Endothelial cell of umbilical vein (primary cell): Measurements from ENCODE around the gene ZNF598. TPM values are rescaled to one million over a fixed set of nuclear protein-coding genes. Genes with fewer than 3 reads are reported as not detected.

ENCODE experiments used
- BruUV-seq: library from RNA; stranded (reverse); fragments of 400-500 nt; replicated peaks from 2 replicates; lab custom pipeline; 2021; lab: Mats Ljungman, UMichigan
- CTCF ChIA-PET: fragments of 300-600, 350-600 bp; sonication (Branson Sonifier 250); formaldehyde crosslinking; loops from one replicate; lab custom pipeline; 2021; ENCODE audit warnings: antibody characterized with exemption, inconsistent platforms; lab: Charles Lee
- POLR2A ChIA-PET: fragments of 300-600, 350-600 bp; sonication (Branson Sonifier 250); formaldehyde crosslinking; loops from one replicate; lab custom pipeline; 2021; ENCODE audit warnings: antibody characterized with exemption, inconsistent platforms; lab: Charles Lee
- DNase-seq: peaks from one replicate; pipeline ENCODE4 v3.0.0-alpha.2; 2011; ENCODE audit warnings: low read depth, low spot score
- FAIRE-seq: peaks from 2 replicates; lab custom pipeline; 2011; peaks lifted over from hg19 to GRCh38; lab: Jason Lieb, UNC
- H2AFZ ChIP-seq: 2 replicates; pipeline ENCODE4 v1.6.0; 2012; ENCODE audit warnings: low read depth, low read length, control low read depth, inconsistent platforms
- H3K27ac ChIP-seq: 2 replicates; pipeline ENCODE4 v1.5.1; 2011; ENCODE audit warnings: low read depth, mild to moderate bottlenecking, control low read depth, low read length, moderate library complexity; ENCODE audit not compliant: insufficient read depth
- H3K27me3 ChIP-seq, 2 experiments: 2 replicates each; pipeline versions ENCODE4 v1.6.0 to v1.6.1; 2011; ENCODE audit warnings: low read length in 2 of 2, mixed read lengths in 1 of 2; ENCODE audit not compliant: control insufficient read depth in 2 of 2, insufficient read depth in 2 of 2
- H3K36me3 ChIP-seq, 2 experiments: 2 replicates in 1 of 2; 3 replicates in 1 of 2; pipeline ENCODE4 v1.5.1; 2011; ENCODE audit warnings: low read length in 2 of 2, mild to moderate bottlenecking in 1 of 2, moderate library complexity in 1 of 2; ENCODE audit not compliant: control insufficient read depth in 2 of 2, insufficient read depth in 2 of 2; ENCODE audit errors: extremely low read depth in 1 of 2
- H3K4me1 ChIP-seq: 3 replicates; pipeline ENCODE4 v1.5.1; 2011; ENCODE audit warnings: mild to moderate bottlenecking, low read length; ENCODE audit not compliant: control insufficient read depth, insufficient read depth; ENCODE audit errors: extremely low read depth
- H3K4me2 ChIP-seq: 2 replicates; pipeline ENCODE4 v1.6.1; 2011; ENCODE audit warnings: low read length, control low read depth, mixed read lengths; ENCODE audit not compliant: insufficient read depth
- H3K4me3 ChIP-seq, 3 experiments: fragments of 200-600 bp in 1 of 3; sonication (generic), shearing (Covaris generic) in 1 of 3; replicated peaks in 1 of 3; 2 replicates each; pipeline ENCODE4 v1.5.1; 2011 to 2016; ENCODE audit warnings: control low read depth in 3 of 3, low read length in 3 of 3, mild to moderate bottlenecking in 2 of 3, inconsistent platforms in 1 of 3, low read depth in 1 of 3, moderate library complexity in 1 of 3; ENCODE audit not compliant: insufficient read depth in 1 of 3
- H3K79me2 ChIP-seq: 2 replicates; pipeline ENCODE4 v1.6.0; 2012; ENCODE audit warnings: low read length, inconsistent platforms; ENCODE audit not compliant: control insufficient read depth, insufficient read depth
- H3K9ac ChIP-seq: replicated peaks from 2 replicates; pipeline ENCODE3; 2011; ENCODE audit warnings: low read length, control low read depth; ENCODE audit not compliant: insufficient read depth; ENCODE audit errors: extremely low read depth
- H3K9me1 ChIP-seq: replicated peaks from 3 replicates; pipeline ENCODE4 v1.6.0; 2011; ENCODE audit warnings: mild to moderate bottlenecking, low read length; ENCODE audit not compliant: control insufficient read depth, insufficient read depth; ENCODE audit errors: extremely low read depth
- H3K9me3 ChIP-seq: replicated peaks from 2 replicates; pipeline ENCODE4 v1.5.1; 2012; ENCODE audit warnings: low read length, inconsistent platforms; ENCODE audit not compliant: control insufficient read depth, insufficient read depth
- H4K20me1 ChIP-seq: replicated peaks from 2 replicates; pipeline ENCODE3; 2011; ENCODE audit warnings: mild to moderate bottlenecking, low read length; ENCODE audit not compliant: control insufficient read depth, insufficient read depth; ENCODE audit errors: extremely low read depth
- CTCF ChIP-seq, 2 donors: IDR thresholded peaks; 1 replicate in 1 of 2; 2 replicates in 1 of 2; pipeline ENCODE4 v1.5.1; 2011; ENCODE audit warnings: low read length in 2 of 2, mild to moderate bottlenecking in 2 of 2, moderate library complexity in 2 of 2, control low read depth in 1 of 2, inconsistent platforms in 1 of 2, low read depth in 1 of 2; ENCODE audit not compliant: insufficient read depth in 1 of 2; ENCODE audit errors: extremely low read depth in 1 of 2
- EZH2 ChIP-seq: IDR thresholded peaks from 2 replicates; pipeline ENCODE4 v1.6.1; 2012; ENCODE audit warnings: borderline replicate concordance, low read depth, mild to moderate bottlenecking, moderate library complexity, low read length, inconsistent platforms; ENCODE audit not compliant: severe bottlenecking
- FOS ChIP-seq: IDR thresholded peaks from 2 replicates; pipeline ENCODE4 v1.6.1; 2011; ENCODE audit warnings: mild to moderate bottlenecking, low read length, moderate library complexity, borderline replicate concordance; ENCODE audit not compliant: insufficient read depth
- GATA2 ChIP-seq: IDR thresholded peaks from 2 replicates; pipeline ENCODE4 v1.7.0; 2011; ENCODE audit warnings: low read depth, mild to moderate bottlenecking, moderate library complexity, mixed read lengths, low read length; ENCODE audit not compliant: insufficient read length, insufficient read depth
- JUN ChIP-seq: IDR thresholded peaks from 2 replicates; pipeline ENCODE4 v1.6.1; 2011; ENCODE audit warnings: borderline replicate concordance, low read depth; ENCODE audit not compliant: insufficient read length, insufficient read depth
- MAX ChIP-seq: IDR thresholded peaks from 2 replicates; pipeline ENCODE4 v1.6.1; 2011; ENCODE audit not compliant: insufficient read depth, insufficient read length
- MYC ChIP-seq: IDR thresholded peaks from one replicate; pipeline ENCODE4 v1.6.1; 2011; ENCODE audit warnings: mild to moderate bottlenecking, low read depth, low read length
- POLR2A ChIP-seq: IDR thresholded peaks from 2 replicates; pipeline ENCODE4 v1.6.1; 2012; ENCODE audit warnings: low read depth, mild to moderate bottlenecking, control low read depth, low read length
- POLR2AphosphoS5 ChIP-seq: IDR thresholded peaks from 2 replicates; pipeline ENCODE4 v1.6.1; 2012; ENCODE audit warnings: low read depth, mild to moderate bottlenecking, control low read depth, low read length, moderate library complexity; ENCODE audit not compliant: insufficient read depth
- dilution Hi-C: fragments of 300-500 bp; cut with MboI; formaldehyde crosslinking; loops from one replicate; pipeline ENCODE4 v1.15.0; 2019; ENCODE audit warnings: low sequenced_read_pairs; ENCODE audit not compliant: extremely low pct_ligation_motif_present
- intact Hi-C: fragments of 100-400 bp; cut with micrococcal nuclease; formaldehyde crosslinking; loops from one replicate; pipeline ENCODE4 v1.10.0; 2022
- polyA plus RNA-seq, 4 experiments: library from polyadenylated mRNA; depleted of rRNA in 3 of 4; stranded (reverse) in 3 of 4; unstranded in 1 of 4; fragments of >200 nt; gene quantifications; 2 replicates each; pipeline versions ENCODE4 v1.2.1 to v1.2.3, GENCODE V29; 2011 to 2012; ENCODE audit warnings: missing spikeins in 1 of 4
- total RNA-seq: library from RNA; stranded (reverse); gene quantifications from 2 replicates; pipeline ENCODE4 v1.2.3, GENCODE V29; 2021

ZNF598 gene
- total and polyA plus RNA-seq, 2 donors (not counting 3 experiments of a cell fraction or from before 2014, with no cell fraction given), result 43.3 to 67.0 TPM

GRCh38 chr16:2025878-2026460, 16.3 kb upstream of the ZNF598 start:
- no peaks in the 10 kb centered on the region for H4K20me1 ChIP-seq
- no peaks in the 10 kb centered on the region for H3K27me3 ChIP-seq
- TF ChIP-seq EZH2 (no peak), MYC (no peak), JUN (no peak), POLR2A (no peak), MAX (no peak), GATA2 (no peak), FOS (no peak), POLR2AphosphoS5 (no peak), CTCF (IDR thresholded peaks at IDR 0.05; ENCODE audit: extremely low read depth in 1 of 2, insufficient read depth in 1 of 2, low read depth in 1 of 2, low read length in 2 of 2) (no peak)
- ChIA-PET POLR2A (no interaction called here), CTCF (interaction anchor here (1.4 to 2.0 kb wide), 2 partner anchors 115 kb away, joined by 6 to 18 read pairs; no protein-coding TSS in a partner anchor)
- peaks cover 25% of the 10 kb centered on the region for H3K4me1 ChIP-seq
- DNase-seq, result no peak
- H3K4me3 ChIP-seq, result no peak overlapping the region
- no peak overlapping the region for H3K4me2 ChIP-seq
- FAIRE-seq, result no peak
- intact Hi-C loops, result no loop called here
- dilution Hi-C loops, result loop anchor here (25.0 kb wide), 1 partner anchor 136 kb away; the partner anchor contains the start of gene TRAF7
- no peaks in the 10 kb centered on the region for H3K36me3 ChIP-seq
- no peak overlapping the region for H3K9ac ChIP-seq
- H3K79me2 ChIP-seq, result peaks cover 15% of the 10 kb centered on the region
- no peak overlapping the region for H3K27ac ChIP-seq
- peak overlapping the region; percentile 58 for H2AFZ ChIP-seq
- H3K9me3 ChIP-seq, result no peaks in the 10 kb centered on the region
- H3K9me1 ChIP-seq, result no peaks in the 10 kb centered on the region
- BruUV-seq, result no TSS peak
